PC-3 (cell line): ENCODE measurements around the gene UGT2B15.

ENCODE experiments used
- CTCF ChIP-seq: fragments of 300-600 bp; sonication (generic); conservative IDR thresholded peaks from 2 replicates; pipeline ENCODE4 v1.5.1; 2017; ENCODE audit warnings: antibody characterized with exemption, low read depth, mild to moderate bottlenecking, low read length
- EZH2phosphoT487 ChIP-seq: fragments of 300-600 bp; sonication (generic); IDR thresholded peaks from 2 replicates; pipeline ENCODE4 v1.6.1; 2018; ENCODE audit warnings: mild to moderate bottlenecking, antibody characterized with exemption, low read length, borderline replicate concordance

GRCh38 chr4:68714400-68714799 lies 43.9 kb upstream of the UGT2B15 start:
- no peak for TF ChIP-seq CTCF
- no peak for TF ChIP-seq EZH2phosphoT487
